GM18505 (cell line): ENCODE data around the gene ATAD1.
A peak's percentile ranks its signal among the peaks of the same experiment; 100 is the strongest.

Experiments
- ATAC-seq: cut with Tn5 transposase; IDR thresholded peaks from one replicate; pipeline ENCODE4 v1.9.1; 2021; ENCODE audit not compliant: unreplicated experiment
- POLR2A ChIP-seq: IDR thresholded peaks from 4 replicates; pipeline ENCODE4 v1.6.1; 2011; ENCODE audit warnings: borderline replicate concordance; ENCODE audit not compliant: insufficient read depth, insufficient read length; ENCODE audit errors: extremely low read depth

ATAD1 gene, protein sequence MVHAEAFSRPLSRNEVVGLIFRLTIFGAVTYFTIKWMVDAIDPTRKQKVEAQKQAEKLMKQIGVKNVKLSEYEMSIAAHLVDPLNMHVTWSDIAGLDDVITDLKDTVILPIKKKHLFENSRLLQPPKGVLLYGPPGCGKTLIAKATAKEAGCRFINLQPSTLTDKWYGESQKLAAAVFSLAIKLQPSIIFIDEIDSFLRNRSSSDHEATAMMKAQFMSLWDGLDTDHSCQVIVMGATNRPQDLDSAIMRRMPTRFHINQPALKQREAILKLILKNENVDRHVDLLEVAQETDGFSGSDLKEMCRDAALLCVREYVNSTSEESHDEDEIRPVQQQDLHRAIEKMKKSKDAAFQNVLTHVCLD

DNA sequence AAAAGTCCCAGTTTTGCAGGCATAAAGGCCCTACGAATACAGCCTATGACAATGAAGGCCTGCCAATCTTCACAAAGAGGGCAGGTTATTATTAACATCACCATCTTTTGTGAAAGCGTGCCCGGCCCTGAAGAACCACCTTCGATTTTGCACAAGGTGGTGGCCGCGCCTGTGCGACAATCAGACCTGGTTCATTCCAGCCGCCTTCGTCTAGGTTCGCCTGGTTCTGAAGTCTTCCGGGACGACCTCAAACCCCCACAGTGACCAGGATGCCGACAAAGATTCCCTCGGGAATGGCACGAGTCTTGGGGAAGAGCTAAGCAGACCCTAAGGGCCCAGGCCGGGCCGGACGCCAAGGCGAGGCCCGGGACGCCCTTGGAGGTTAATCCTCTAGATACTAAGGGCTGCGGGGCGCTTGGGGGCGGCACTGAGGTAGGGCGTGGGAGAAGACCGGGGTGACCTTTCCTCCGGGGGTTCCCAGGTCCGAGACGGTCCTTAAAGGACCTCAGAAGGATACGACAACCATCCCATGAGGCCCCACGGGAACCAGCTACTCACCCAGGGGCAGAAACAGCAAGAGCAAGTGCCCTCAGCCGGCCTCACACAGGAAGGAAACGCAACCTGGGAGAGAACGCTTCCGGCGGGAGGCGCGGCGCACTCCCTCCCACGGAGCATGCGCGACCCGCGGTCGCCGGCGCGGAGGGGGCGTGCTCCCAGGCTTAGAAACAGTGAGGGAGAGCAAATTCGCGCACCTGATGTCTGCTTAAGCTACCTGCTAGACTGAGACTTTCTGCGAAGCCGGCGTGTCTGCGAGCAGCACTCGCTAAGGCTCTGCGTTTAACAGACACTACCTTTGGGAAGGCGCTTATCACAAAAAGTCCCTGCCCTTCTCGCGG lies at the start of gene ATAD1:
Gene ATAD1 (minus strand): TSS at position 618 of the 896 bp plus-strand sequence. CDS start 3,627 bp downstream, outside the sequence.
- peak; percentile 71 for ATAC-seq
- TF ChIP-seq POLR2A: peak; percentile 92

GRCh38 chr10:87867453-87867852 lies 49.4 kb upstream of the ATAD1 start:
- ATAC-seq: no peak

DNA sequence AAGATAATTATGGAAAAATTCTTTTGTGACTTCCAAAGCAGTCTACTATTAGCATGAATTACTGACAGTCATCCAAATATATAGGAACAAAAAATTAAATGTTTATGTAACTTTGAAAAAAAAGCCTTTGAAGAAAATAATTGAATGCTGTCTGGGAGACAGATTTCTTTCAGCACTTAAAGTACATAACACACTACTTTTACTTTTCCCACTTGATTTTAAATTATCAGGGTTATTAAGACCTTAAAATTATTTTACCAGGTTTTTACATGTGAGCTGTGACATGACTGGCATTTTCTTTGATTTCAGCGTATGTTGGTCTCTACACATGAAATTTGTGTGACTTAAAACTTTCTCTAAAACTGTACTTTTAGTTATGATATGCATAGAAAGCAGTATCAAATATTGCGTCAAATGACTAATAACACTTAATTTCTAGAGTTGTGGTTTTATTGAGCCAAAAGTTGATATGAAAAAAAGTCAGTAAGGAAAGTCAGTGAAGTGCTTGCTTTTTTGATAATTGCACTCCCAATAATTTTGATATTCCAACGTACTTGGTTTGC lies 48.5 kb upstream of the ATAD1 start:
- no peak for TF ChIP-seq POLR2A
- ATAC-seq: no peak

More at GRCh38 chr10:87867453-87867852, 49.4 kb upstream of the ATAD1 start:
- TF ChIP-seq POLR2A: no peak

GRCh38 chr10:87865241-87865881 lies 47.3 kb upstream of the ATAD1 start:
- TF ChIP-seq POLR2A: no peak
- ATAC-seq: no peak

- no peak for ATAC-seq
- no peak for TF ChIP-seq POLR2A
These were observed 46.6 kb upstream of the ATAD1 start for GRCh38 chr10:87864496-87865059.

DNA sequence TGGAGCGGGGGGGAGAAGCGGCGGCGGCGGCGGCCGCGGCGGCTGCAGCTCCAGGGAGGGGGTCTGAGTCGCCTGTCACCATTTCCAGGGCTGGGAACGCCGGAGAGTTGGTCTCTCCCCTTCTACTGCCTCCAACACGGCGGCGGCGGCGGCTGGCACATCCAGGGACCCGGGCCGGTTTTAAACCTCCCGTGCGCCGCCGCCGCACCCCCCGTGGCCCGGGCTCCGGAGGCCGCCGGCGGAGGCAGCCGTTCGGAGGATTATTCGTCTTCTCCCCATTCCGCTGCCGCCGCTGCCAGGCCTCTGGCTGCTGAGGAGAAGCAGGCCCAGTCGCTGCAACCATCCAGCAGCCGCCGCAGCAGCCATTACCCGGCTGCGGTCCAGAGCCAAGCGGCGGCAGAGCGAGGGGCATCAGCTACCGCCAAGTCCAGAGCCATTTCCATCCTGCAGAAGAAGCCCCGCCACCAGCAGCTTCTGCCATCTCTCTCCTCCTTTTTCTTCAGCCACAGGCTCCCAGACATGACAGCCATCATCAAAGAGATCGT lies 46.0 kb upstream of the ATAD1 start:
- ATAC-seq: peak; percentile 7

- peak; percentile 92 for TF ChIP-seq POLR2A
- ATAC-seq: peak; percentile 35
These were observed 45.3 kb upstream of the ATAD1 start, which contains the start of the genes KLLN and PTEN for GRCh38 chr10:87863053-87863943. KLLN (minus strand) TSS chr10:87863533; CDS start chr10:87862487, 1,046 bp downstream. PTEN (plus strand) TSS chr10:87863625; CDS start chr10:87864470, 845 bp downstream.

GRCh38 chr10:87862679-87863052 lies 44.6 kb upstream of the ATAD1 start:
- TF ChIP-seq POLR2A: no peak
- peak; percentile 10 for ATAC-seq

DNA sequence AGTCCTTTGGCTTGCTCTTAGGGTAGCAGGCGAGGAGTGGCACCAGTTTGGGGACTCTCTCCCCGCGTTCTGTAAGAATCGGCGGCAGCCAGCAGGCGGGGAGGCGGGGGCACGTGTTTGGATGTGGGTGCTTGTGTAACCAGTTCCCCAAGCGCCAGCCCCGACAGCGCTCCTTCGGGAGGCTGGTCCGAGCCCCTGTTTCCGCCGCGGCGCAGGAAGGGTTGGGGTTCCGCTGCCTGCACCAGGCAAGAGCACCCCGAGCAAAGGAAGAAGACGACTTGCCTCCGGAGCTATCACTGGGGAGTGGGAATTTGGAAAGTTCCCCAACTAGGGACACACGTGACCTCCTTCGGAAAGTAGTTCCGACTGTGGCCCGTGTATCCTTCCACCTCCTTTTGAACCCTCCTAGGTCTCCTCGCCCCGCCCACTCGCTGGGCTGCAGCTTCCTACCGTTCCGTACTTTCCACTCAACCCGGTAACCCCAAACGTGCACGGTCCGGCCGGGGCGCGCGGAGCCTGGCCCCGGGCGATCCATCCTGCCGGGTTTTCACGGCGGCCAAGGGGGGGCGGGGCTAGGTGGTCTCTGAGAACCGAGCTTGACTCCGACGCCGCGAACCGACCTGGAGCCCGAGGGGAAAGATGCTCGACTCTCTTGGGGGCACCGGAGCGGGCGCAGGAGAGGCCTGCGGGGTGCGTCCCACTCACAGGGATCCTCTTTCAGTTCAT lies 44.1 kb upstream of the ATAD1 start:
- ATAC-seq: peak; percentile 52

DNA sequence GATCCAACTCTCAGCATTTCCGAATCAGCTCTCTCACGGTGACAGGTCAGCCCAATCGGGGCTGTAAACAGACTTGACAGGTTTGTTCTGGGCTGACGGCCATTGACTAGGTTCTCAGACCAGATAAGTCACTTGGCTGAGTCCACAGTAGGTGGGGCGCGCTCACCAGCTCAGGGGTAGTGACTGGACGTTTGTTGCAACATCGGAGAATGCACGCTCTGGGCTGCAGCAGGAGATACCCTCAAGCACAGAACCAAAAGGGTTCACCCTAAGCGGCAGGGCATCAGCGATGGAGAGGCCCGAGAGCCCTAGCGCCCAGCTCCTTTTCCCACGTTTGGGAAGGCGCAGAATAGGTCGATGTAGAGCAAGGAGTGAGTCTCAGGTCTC lies 43.5 kb upstream of the ATAD1 start:
- no peak for TF ChIP-seq POLR2A
- ATAC-seq: peak; percentile 10

More for the DNA sequence above, 44.1 kb upstream of the ATAD1 start:
- TF ChIP-seq POLR2A: peak; percentile 89

DNA sequence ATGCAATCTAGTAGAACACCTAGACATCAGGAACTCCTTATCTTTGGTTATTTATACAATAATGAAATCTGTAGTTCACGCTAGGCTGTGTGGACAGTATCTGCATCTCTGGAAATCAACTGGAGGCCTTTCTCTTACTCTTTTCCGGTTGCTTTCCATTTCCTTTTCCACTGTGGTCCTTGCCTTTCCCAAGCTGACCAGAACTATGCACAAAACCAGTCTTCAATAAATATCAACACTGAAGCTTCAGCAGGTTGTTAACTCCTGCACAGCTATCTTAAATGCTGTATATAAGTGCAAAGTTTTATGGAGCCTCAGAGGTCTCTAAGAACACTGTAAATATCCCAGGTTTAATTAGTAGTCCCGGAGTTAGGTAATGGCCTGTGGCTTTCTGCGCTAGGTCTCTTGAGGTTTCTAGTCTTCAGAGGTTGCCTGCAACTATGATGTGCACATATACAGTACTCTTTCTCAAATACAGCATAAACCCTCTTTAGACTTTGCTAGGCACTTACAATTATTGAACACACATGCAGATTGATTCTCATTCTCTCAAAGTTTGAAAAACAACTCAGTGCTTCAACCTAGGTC lies 42.9 kb upstream of the ATAD1 start:
- no peak for TF ChIP-seq POLR2A

More for the DNA sequence above, 42.9 kb upstream of the ATAD1 start:
- ATAC-seq: no peak
